ENCODE results near the gene MED13L.

DNA sequence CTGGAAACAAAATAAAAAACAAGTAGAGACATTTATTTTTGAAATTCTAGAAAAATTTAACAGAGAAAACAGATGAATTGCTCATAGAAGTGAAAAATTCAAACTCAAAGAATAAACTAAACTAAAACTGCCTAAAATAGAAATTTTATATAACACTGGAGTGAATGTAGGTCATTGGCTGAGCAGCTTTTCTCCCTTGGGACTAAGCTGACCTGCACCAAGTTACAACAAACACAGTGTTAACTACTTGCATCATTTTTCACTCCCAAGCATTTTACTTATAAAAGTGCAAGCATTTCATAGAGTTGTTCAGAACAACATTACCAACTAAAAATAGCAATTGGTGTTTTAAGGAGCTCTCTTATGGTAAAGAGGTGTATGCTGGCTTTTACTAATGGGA, 298.1 kb downstream of the MED13L start:
- TF ChIP-seq EZH2phosphoT487 (IDR thresholded peaks at IDR 0.05; ENCODE audit: borderline replicate concordance, low read depth) (no peak), RXRA (IDR thresholded peaks at IDR 0.05; ENCODE audit: borderline replicate concordance, low read depth) (no peak), TAF1 (IDR thresholded peaks at IDR 0.05; ENCODE audit: borderline replicate concordance, low read depth, low read length) (no peak), FOXM1 (IDR thresholded peaks at IDR 0.05; ENCODE audit: low read depth) (no peak), JUND (IDR thresholded peaks at IDR 0.05) (no peak), RFX5 (IDR thresholded peaks at IDR 0.05; ENCODE audit: low read length) (no peak), YY1 (IDR thresholded peaks at IDR 0.05; ENCODE audit: low read depth) (no peak), SMC3 (IDR thresholded peaks at IDR 0.05; ENCODE audit: low read depth, low read length) (no peak), SIN3A (IDR thresholded peaks at IDR 0.05; ENCODE audit: borderline replicate concordance, low read depth, low read length) (no peak), MXI1 (IDR thresholded peaks at IDR 0.05; ENCODE audit: low read depth, low read length) (no peak), TEAD4 (IDR thresholded peaks at IDR 0.05; ENCODE audit: borderline replicate concordance, insufficient read depth) (no peak)
- TF ChIP-seq, protein P1, sequence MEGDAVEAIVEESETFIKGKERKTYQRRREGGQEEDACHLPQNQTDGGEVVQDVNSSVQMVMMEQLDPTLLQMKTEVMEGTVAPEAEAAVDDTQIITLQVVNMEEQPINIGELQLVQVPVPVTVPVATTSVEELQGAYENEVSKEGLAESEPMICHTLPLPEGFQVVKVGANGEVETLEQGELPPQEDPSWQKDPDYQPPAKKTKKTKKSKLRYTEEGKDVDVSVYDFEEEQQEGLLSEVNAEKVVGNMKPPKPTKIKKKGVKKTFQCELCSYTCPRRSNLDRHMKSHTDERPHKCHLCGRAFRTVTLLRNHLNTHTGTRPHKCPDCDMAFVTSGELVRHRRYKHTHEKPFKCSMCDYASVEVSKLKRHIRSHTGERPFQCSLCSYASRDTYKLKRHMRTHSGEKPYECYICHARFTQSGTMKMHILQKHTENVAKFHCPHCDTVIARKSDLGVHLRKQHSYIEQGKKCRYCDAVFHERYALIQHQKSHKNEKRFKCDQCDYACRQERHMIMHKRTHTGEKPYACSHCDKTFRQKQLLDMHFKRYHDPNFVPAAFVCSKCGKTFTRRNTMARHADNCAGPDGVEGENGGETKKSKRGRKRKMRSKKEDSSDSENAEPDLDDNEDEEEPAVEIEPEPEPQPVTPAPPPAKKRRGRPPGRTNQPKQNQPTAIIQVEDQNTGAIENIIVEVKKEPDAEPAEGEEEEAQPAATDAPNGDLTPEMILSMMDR (IDR thresholded peaks at IDR 0.05): no peak
- TF ChIP-seq, protein P2, sequence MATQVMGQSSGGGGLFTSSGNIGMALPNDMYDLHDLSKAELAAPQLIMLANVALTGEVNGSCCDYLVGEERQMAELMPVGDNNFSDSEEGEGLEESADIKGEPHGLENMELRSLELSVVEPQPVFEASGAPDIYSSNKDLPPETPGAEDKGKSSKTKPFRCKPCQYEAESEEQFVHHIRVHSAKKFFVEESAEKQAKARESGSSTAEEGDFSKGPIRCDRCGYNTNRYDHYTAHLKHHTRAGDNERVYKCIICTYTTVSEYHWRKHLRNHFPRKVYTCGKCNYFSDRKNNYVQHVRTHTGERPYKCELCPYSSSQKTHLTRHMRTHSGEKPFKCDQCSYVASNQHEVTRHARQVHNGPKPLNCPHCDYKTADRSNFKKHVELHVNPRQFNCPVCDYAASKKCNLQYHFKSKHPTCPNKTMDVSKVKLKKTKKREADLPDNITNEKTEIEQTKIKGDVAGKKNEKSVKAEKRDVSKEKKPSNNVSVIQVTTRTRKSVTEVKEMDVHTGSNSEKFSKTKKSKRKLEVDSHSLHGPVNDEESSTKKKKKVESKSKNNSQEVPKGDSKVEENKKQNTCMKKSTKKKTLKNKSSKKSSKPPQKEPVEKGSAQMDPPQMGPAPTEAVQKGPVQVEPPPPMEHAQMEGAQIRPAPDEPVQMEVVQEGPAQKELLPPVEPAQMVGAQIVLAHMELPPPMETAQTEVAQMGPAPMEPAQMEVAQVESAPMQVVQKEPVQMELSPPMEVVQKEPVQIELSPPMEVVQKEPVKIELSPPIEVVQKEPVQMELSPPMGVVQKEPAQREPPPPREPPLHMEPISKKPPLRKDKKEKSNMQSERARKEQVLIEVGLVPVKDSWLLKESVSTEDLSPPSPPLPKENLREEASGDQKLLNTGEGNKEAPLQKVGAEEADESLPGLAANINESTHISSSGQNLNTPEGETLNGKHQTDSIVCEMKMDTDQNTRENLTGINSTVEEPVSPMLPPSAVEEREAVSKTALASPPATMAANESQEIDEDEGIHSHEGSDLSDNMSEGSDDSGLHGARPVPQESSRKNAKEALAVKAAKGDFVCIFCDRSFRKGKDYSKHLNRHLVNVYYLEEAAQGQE (IDR thresholded peaks at IDR 0.05; ENCODE audit: low read depth, low read length): no peak
- TF ChIP-seq, protein P3, sequence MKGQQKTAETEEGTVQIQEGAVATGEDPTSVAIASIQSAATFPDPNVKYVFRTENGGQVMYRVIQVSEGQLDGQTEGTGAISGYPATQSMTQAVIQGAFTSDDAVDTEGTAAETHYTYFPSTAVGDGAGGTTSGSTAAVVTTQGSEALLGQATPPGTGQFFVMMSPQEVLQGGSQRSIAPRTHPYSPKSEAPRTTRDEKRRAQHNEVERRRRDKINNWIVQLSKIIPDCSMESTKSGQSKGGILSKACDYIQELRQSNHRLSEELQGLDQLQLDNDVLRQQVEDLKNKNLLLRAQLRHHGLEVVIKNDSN (IDR thresholded peaks at IDR 0.05; ENCODE audit: borderline replicate concordance, low read depth): no peak

Measured in SK-N-SH (cell line).